GM18867 (cell line): ENCODE results near the gene IGSF11.

ENCODE experiments used
- ATAC-seq: cut with Tn5 transposase; IDR thresholded peaks from one replicate; pipeline ENCODE4 v1.9.1; 2021; ENCODE audit warnings: mild to moderate bottlenecking, moderate library complexity; ENCODE audit not compliant: unreplicated experiment

Gene IGSF11

DNA sequence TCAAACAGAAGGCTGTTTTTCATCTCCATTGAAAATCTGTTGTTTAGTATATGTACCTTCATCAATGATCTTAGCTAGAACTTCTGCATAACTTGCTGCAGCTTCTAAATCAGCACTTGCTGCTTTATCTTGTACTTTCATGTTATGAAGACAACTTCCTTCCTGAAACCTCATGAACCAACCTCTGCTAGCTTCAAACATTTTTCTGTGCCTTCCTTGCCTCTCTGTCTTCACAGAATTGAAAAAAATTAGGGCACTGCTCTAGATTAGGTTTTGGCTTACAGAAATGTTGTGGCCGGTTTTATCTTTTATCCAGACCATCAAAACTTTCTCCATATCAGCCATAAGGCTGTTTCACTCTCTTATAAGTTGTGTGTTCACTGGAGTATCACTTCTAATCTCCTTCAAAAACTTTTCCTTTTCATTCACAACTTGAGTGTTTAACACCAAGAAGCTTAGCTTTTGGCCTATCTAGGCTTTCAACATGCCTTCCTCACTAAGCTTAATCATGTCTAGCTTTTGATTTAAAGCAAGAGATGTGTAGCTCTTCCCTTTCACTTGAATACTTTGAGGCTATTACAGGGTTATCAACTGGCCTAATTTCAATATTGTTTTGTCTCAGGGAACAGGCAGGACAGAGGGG is 78.6 kb downstream of the IGSF11 start:
- no peak for ATAC-seq

DNA sequence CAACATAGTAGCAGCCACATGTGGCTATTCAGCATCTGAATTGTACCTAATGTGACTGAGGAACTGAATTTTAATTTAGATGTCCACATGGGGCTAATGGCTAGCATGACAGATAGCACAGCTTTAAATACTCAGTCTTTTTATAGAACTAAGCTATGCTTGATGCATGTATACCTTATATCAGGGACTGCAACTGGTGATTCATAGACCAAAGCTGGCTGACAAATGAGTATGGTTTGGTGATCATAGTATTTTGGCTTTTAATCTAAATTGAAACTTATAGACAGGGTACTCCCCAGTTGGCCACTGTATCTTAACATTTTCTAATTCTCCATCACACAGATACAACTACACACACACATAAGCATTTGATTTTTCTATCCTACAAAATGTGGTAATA is 83.6 kb downstream of the IGSF11 start:
- no peak for ATAC-seq

DNA sequence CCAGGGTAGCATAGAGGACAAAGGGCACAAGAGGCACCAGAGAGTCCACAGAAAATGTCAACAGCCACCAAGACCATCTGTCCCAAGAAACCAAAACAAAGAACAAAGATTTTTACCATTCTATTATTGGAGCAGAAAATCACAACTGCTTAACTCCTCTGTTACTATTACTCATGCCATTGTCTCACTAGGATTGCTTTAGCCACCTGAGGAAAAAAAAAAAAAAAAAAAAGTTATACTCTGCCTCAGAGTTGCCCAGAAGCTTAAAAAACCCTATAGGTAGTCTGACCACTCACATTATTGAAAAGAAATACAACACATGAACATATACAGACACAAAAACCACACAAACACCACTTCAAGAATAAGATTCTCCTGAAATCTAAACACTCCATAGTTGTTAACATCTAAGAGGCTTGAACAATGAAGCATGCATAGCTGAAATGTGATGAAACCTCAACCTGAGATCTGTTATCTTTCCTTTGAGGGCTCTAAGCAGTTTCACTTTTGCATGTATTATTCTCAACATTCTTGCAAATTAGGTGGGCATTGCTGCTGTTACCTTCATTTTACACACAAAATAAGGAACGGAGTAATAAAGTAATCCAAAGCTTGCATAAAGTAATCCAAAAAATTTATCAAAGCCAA is 85.4 kb downstream of the IGSF11 start:
- peak; percentile 68 for ATAC-seq

- no peak for ATAC-seq
Measured at GRCh38 chr3:118948146-118948545, 86.5 kb downstream of the IGSF11 start.

DNA sequence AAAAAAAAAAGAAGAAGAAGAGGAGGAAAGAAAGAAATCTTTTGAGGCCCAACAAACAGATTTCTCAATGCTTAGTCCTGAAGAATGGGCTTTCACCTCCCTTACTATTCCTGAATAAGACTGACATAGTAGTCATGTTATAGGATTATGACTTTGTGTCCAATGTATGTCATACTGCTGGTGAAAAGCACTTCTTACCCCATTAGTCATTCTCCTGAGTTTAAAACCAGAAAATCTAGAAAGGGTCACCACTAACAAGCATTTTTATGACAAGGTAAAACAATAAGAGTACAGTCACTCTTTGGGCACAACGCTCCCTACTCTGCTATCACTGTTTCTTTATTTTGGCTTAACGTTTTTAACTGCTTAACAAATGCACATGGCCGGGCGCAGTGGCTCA is 88.2 kb downstream of the IGSF11 start:
- no peak for ATAC-seq

DNA sequence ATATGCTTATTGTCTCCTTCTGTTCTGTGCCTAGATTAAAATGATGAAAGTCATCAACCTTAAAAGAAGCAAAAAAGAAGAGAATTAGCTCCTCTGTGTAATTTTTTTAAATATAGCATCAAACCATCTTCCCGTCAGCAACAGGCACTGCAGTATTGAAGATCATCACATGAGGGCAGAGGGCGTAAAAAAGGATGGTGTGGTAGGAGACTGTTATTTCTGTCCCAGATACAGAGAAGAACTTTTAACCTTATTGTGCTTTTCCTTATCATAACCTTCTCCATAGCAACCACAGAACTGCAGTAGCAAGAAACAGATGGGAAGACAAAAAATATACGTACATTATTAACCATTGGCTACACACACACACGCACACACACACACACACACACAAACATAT is 88.8 kb downstream of the IGSF11 start:
- no peak for ATAC-seq

DNA sequence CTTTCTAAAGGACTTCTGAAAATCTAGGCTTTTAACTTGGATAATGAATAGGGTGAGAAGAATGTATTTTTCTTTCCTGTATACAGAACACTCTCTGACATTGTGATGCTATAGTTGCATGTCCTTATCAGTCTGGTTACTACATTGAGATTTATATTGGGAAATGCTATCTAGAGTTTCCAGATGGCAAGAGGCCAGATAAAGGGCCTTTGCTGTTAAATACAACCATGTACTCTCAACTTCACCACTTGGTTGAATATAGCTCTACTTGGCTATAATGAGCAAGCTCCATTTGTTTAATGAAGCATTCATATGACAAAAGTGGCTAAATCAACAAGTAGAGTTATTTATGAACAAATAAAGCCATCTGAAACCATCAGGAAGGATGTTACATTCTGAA is 91.0 kb downstream of the IGSF11 start:
- ATAC-seq, result no peak

- no peak for ATAC-seq
Measured at GRCh38 chr3:118942671-118943070, 92.0 kb downstream of the IGSF11 start.

DNA sequence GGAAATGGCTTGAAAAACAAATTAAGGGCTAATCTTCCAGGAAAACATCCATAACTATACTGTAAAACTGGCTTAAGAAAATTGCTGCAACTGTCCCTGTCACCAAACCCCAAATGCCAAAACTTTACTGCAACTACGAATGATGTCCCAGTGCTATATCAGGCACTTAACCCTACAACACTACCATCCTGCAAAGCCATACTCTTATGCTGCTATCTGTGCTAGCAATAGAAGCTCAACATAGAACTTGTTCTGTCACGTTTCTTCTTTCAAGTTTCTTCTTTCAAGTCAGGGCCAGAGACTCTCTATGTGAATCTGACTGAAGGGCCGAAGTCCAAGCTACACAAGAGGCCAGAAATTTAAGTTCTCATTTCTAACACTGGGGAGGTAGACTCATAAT is 92.5 kb downstream of the IGSF11 start:
- no peak for ATAC-seq

DNA sequence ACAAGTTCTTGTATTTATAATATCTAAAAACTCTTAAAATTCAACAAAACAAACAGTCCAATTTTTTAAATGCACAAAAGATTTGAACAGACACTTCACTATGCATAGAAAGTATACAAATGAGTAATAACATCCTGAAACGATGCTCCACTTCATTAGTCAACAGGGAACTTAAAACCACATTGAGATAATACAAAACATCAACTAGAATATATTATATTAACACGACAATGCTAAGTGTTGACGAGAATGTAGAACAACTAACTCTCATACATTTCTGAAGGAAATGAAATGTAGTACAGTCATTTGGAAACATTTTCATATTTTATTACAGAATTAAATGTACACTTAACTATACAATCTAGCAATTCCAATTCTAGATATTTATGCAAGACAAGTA is 93.4 kb downstream of the IGSF11 start:
- ATAC-seq, result no peak

DNA sequence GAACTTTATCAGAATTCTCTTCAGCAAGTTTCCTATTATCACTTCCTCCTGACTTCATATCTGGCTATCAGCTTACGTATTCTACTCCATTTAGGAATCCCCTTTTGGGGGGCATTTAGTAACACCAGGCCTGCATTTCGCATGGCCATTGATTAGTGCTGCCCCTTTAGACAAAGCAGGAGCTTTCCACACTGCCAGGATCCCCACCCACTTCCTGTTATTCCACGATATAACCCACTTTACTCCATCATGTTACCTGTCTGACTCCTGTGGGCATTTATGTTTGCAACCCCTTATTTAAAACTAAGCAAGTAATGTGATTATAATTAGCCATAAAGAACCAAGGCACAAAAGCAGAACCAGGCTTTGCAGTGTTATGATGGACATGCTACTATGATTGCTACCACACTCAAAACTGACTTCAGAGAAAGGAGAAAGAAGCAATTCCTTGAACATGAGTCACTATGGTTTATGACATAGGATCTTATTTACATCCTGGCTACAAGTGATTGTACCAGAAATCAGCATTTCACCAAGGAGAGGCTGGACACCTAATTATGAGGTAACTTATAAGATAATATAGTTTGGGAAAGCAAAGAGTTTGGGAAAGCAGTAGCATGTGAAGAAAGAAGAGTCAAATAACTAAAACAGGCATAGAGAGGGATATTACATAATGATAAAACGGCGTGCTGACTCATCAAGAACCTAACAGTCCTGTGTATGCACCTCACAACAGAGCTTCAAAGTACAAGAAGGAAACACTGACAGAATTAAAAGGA is 96.3 kb downstream of the IGSF11 start:
- no peak for ATAC-seq

GRCh38 chr3:118936811-118937210 is 97.8 kb downstream of the IGSF11 start:
- no peak for ATAC-seq

DNA sequence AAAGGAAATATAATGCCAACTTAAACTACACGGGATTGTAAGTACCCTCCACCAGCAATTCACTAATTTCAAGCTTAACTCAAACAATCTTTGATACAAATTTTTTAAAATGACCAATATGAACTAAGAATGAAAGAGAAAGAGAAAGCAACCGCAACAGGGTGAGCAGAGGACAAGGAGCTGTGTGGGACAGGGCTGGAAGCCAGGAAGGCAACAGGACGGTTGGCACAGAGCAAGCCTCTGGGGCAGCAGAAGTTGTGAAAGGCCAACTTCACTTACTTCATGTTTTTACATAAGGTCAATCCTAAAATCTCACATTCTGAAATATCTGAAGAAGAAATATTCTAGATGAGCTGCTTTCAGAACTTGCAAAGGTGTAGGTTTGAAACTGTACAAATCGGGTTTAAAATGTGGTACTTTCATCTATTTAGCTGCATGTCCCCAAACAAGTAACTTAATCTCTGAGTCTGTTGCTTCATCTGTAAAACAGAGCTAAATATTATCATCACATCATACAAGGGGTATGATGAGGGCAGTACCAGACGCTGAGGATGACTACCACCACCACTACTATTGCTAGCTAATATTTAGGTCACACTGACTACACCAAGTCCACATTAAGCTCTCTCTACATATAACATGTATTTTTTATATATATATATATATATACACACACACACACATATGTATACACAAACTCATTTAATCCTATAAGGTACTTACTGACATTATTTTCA is 101.7 kb downstream of the IGSF11 start:
- ATAC-seq, result peak; percentile 76

DNA sequence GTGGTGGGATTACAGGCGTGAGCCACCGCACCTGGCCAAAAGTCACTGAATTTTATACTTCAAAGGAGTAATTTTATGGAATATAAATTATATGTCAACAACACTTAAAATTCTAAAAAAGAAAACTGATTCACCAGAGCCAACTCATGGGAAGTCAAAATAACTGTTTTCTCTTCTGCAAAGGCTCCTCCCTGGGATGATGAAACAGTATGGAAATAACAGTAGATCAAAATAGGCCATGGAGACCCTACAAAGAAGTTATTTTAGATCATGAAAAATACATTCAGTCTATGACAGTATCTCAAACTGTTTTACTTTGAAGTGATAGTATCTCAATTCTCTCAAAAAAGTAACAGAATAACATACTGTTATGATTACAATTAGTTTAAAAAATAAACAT is 102.7 kb downstream of the IGSF11 start:
- ATAC-seq, result no peak

DNA sequence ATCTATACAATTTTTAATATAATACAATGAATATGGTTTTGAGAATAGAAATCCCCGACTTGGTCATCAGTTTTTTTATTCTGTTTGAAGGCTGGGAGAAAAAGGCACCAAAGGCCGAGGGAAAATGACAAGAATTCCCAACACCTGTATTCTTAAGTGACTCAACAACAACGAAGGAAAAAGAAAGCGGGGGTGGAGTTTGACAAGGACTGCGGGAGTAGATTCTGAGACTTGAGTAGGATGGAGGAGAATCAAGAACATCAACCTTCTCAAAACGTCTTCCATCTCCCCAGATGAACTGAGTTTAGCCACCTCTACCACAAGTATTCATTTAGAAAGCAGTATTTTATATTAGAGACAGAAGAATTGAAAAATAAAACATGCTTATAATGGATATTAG is 107.2 kb downstream of the IGSF11 start:
- ATAC-seq, result no peak

- no peak for ATAC-seq
Measured at GRCh38 chr3:118912188-118912587, 122.5 kb downstream of the IGSF11 start.

DNA sequence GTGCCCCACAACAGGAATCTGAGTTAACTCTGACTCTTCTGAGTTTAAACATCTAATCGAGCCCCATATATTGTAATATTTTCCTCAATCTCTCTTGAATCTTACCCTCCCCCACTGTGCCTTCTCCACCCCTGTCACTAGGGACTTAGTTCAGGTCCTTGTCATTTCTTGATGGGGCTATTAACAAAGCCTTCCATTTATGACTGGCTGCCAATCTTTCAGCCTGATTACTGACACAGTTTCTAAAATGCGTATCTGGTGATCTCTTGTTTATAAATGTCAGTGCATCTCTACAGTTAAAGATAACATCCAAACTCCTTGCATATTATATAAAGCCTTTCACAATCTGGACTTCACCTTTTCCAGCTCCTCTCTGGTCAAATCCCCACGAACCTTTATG is 124.3 kb downstream of the IGSF11 start:
- ATAC-seq, result no peak

DNA sequence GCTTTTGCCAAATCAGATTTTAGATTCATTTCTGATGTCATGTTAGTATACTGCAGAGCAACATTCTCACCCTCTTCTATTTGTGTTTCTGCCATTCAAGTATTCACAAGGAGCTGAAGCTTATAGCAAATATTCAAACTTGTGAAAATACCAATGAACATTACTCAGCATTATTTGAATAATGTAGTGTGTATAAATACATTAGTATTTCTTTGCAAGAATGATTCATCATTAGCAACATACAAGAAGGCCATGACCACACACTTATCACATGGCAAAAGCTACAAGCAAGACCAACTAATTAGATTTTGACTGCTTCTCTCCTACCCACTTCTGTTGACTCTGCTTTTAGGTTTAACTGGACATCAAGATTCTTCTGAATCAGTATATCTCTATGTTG is 124.9 kb downstream of the IGSF11 start:
- ATAC-seq, result no peak

DNA sequence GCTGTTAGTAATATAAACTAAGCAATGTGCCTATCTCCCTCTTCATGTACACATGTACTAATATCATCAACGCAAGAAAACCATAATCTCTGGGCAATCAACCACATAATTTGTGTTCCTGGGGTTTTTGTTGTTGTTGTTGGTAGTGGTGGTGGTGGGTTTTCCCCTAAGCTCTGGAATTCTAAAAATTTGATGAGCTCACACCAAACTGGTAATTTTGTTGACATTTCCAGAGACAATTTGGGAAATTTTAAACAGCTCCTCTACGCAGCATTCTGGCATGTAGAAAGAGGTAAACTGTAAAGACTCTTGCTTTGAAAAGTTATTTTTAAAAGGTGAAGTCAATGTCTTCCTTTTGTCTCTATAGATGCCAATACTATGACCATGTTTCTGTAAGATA is 126.7 kb downstream of the IGSF11 start:
- no peak for ATAC-seq

DNA sequence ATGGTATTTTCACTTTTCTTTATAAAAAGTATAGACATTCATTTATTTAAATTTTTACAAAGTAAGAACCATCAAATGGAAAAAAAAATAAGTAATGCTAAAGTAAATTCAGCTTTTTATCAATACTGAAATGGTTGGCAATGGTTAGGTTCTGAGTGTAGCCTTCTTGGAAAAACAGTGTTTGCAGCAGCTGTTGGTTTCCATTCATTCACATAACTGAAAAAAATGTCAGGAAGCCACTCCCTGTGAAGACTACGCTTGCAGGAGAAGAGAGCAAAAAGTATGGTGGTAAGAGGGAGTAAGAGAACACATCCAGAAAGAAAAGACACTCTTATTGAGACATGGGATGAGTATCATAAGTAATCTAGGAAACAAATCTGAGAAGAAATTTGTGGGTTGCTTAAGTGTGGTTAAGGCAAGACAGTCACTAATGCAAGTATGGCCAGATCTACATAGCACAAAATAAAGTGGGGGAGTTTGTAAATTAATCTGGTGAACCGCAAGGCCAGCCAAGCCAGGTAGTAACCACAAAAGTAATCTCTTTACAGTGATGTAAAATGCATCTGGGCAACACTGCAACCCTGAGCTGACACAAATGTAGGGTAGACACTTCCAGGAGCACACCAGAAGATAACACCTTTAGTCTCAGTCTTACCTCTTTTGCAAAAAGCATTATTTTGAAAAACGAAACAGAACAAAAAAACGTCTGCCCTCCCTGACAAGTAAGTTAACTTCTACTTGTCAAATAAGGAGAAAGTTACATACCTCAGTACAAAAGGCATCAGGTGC is 133.7 kb downstream of the IGSF11 start:
- no peak for ATAC-seq

DNA sequence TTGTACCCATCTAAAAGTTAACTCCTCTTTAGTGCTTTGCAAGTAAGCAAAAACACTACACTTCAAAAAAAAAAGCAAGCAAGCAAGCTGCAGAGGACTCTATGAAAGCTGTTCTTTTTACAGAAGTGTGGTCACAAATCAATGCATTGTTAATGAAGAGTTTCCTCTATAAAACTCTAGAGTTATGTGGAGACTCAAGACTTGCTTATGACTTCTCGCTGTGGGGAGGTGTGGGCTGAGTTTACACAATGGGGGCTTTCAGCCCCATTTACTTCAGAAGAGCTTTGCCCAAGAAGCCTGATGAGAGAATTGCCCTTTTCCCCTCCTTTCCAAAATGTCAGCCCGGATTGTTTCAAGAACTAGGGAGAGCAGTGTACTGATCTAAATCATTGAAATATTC is 144.4 kb downstream of the IGSF11 start:
- no peak for ATAC-seq
